Left renal cortex interstitium (tissue), 4 donors: ENCODE measurements around the gene TJAP1. TPM values are rescaled to one million over a fixed set of nuclear protein-coding genes. Genes with fewer than 3 reads are reported as not detected.
"Not testable (repeated sequence)": the region's sequence is repeated elsewhere in the genome, so short reads cannot be mapped to it uniquely, and the experiment has no call there.

ENCODE experiments used
- DNase-seq, 4 donors: peaks; one replicate each; pipeline ENCODE4 v3.0.0-alpha.2; 2013; ENCODE audit warnings: low read depth in 4 of 4, low spot score in 2 of 4, missing footprints in 1 of 4
- polyA plus RNA-seq, 4 donors: library from polyadenylated mRNA; unstranded; fragments of 120-200 nt; gene quantifications; one replicate each; pipeline ENCODE4 v1.2.1, GENCODE V29; 2013; ENCODE audit not compliant: insufficient read length in 4 of 4

TJAP1 gene
- polyA plus RNA-seq, 4 donors: 24.6 to 50.2 (median 36.8) TPM

DNA sequence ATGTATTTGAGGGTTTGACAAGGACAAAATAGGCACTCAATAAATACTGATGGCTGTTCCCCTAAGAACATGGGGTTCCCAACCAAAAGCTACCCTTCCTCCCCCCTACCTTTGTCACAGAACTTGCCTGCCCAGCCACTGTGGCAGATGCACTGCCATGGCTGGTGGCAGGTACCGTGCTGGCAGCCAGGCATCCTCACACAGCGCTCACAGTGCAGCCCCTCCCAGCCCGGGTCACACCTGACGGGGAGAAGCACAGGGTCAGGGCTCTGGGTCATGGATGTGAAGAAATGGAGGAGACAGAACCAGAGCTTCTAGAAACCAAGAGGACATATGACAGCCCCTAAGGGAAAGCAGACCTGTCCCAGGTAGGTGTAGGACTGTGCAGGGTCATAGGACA is 24.5 kb upstream of the TJAP1 start:
- DNase-seq: no peak

DNA sequence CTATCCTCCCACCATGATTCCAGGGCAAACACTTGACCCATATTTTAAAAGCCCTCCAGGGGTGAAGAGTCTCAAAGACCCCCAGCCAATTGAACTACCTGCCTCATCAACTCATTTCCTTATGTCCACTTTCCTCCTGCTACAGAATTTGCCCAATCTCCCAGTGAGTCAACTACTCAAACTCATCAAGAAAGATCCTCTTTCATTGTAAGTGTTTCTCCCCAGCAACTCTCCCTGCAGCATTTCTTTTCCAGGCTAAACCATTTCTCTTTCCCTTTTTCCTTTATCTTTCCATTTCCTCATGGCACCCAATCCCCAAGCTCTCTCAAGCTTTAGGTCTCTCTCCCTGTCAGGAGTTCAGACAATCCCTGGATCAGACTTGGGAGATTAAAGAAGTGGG is 23.5 kb upstream of the TJAP1 start:
- no peak for DNase-seq

DNA sequence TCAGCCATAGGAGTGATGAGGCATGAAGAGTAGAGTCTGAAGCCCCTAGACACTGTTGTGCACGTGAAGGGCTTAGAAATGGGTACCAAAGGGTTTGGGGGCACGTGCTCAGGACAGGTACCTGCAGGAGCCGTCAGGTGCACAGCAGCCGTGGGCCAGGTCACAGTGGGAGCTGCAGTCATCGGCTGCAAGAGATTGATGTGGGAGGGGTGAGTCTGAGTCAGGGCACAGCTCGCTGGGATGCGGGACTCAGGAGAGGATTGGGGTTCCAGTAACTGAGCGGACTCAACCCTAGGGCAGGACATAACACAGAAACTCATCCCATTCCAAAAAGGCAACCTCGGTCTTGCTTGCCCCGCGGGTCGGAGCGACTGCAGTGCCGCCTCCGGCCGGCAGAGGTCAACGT is 23.1 kb upstream of the TJAP1 start:
- no peak for DNase-seq

DNA sequence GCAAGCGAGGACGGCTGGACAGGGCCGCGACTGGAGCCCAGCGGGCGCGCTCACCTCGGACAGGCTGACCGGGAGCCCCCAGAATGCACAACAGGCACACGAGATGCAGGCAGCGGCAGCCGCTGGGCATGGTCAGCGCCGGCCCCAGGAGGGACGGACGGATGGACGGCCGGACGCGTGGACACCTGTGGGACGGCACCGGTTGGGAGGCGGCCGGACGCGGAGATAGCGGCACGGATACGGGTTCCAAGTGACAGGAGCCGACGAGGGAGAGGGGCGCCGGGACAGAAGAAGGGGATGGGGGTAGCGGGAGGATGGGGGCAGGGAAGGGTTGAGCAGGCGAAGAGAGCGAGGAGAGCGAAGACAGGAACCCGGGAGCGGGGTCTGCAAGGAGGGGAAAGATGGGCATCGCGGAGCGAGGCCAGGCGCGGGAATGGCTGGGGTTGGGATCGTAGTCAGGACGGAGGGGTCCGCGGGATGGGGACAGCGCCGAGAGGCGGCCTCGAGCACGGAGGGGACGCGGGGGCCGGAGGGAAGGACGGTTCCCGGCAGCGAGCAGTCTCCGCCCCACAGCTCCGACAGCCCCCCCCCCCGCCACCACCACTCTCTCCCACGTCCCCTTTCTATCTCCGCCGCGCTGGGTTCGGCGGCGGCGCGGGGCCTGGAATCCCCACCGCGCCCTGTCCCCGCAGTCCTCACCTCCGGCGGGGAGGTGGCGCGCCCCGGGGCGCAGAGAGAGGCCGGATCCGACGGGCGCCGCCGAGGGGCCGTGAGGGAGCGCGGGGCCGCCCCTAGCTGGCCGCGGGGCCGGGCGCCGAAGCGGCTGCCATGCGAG is 22.5 kb upstream of the TJAP1 start:
- peak in 2 of 4 donors; percentile 51 to 69 for DNase-seq

DNA sequence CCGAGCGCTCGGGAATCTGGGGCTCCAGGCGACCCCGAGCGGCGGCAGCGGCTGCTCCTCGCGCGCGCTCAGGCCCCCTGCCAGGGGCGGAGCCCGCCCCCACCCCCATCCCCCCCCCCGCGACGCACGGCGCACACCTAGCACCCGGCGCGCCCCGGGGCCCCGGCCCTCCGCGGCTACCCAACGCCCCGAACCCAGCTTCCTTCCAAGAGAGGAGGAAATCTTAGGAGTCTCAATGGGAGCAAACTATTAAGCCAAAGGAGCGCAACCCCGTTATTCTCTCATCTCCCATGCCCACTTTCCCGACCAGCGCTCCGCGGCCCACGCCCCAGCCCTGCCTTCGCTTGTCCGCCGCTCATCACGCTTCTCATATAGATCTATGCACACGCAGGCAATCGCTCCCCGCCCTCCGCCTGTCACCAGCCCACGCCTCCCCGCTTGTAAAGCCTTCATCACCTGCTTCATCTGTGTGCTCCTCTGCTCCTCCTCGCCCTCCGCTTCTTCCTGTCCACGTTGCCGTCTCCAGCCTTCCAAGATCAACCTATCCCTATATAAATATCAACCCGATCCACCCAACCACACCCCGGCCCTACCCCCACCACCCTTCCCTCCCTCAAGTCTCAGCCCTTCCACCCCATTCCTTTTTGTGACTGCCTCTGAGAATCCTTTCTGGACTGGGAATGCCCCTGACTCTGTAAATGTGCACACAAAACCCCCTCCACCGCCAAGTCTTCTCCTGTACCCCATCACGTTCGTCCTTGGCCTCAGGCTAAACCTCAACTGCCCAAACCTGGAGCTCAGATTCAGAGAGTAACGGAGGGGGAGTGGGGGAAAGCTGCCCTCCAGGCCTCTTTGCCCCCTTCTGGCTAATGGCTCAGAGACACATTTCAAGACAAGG is 21.6 kb upstream of the TJAP1 start, which contains the start of gene DLK2:
Gene DLK2 (minus strand): TSS at position 18 of the 898 bp plus-strand sequence. CDS start 723 bp downstream, outside the sequence.
- DNase-seq: no peak

DNA sequence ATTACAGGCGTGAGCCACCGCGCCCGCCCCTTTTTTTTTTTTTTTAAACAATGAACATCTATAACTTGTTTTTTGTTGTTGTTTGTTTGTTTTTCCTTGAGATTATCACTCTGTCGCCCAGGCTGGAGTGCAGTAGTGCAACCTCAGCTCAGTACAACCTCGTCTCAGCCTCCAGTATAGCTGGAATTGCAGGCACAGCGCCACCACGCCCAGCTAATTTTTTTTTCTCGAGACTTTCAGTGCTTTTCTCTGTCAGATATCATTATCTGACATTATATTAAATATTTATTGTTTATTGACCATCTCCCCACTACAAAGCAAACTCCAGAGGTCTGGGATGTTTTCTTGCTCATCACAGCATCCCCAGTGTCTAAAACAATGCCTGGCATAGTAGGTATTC is 19.7 kb upstream of the TJAP1 start:
- DNase-seq: no peak

DNA sequence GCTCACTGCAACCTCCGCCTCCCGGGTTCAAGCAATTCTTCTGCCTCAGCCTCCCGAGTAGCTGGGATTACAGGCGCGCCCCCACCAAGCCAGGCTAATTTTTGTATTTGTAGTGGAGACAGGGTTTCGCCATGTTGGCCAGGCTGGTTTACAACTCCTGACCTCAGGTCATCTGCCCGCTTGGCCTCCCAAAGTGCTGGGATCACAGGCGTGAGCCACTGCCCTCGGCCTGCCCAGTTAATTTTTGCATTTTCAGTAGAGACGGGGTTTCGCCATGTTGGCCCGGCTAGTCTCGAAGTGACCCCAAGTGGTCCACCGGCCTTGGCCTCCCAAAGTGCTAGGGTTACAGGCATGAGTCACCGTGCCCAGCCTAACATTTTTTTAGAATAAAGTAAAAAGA is 19.2 kb upstream of the TJAP1 start:
- DNase-seq: not testable (repeated sequence)

DNA sequence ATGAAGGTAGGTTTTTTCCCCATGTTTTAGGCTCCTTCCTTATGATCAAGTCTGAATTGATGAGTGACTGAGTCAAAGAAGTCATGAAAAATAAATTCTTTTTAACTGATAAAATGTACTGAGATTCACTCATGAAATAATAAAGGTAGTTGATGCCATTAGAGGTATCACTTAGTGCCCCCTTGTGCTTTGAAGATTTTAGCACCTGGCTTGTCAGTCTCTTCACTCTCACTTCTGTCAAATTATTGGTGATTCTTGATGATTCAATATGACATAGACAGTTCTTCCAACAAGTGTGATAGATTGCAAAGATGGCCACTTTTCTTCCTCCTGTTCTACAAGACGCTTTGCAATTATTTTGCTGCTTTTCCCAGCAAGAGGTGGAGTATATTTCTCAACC is 17.8 kb upstream of the TJAP1 start:
- no peak for DNase-seq

DNA sequence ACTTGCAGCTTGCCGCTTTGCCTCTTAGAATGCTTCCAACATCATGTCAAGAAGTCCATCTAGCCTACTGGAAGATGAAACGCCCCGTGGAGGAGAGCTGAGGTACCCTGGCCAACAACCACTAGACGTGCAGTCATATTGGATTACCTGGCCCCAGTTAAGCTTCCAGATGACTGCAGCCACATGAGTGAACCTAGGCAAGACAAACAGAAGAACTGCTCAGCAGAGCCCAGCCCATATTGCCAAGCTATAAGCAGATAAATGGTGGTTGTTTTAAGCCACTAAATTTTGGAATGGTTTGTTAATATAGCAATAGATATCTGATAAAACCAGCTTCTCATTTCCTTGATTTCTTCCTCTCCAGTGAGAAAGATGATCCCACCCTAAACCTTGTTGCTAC is 17.3 kb upstream of the TJAP1 start:
- DNase-seq: no peak

DNA sequence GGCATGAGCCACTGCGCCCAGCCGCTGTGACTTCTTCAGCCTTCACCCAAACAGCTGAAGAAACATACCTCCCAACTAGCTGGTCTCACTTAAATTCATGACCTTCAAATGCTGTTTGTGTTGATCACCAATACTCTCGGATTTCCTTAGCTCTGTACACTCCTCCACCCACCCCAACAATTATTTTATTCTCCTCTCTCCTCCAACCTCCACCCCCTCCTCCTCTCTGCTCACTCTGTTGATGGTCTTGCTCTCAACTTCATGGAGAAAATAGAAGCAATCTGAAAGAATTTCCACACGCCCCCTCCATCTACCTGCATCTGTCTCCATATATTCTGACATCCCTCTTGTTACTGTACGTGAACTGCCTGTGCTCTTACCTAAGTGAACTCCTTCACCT is 15.4 kb upstream of the TJAP1 start:
- DNase-seq: no peak

DNA sequence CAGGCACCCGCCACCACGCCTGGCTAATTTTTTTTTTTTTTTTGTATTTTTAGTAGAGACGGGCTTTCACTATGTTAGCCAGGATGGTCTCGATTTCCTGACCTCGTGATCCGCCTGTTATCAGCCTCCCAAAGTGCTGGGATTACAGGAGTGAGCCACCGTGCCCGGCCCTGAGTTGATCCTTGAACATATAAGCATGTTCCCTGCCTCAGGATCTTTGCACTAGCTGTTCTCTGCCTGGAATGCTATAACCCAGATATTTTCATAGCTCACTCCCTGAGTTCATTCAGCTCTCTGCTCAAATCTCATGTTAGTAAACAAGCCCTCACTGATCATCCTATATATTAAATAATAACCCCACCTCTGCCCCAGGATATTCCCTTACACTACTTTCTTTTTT is 13.0 kb upstream of the TJAP1 start:
- DNase-seq: no peak

DNA sequence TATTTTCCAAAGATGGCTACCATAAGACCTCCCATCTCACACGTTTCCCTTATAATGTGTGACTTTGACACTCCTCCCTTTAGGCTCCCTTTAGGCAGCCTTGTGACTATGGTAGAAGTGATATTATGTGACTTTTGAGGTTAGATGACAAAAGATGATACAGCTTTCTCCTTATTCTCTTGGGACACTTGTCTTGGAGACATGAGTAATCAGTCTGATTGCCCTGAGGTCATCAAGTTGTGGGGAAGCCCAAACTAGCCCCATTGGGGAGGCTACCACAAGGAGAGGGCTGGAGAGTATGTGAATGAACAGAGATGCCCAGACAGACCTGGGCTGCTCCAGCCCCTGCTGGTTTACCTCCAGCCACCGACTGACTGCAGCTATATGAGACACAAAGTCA is 11.4 kb upstream of the TJAP1 start:
- DNase-seq: no peak

DNA sequence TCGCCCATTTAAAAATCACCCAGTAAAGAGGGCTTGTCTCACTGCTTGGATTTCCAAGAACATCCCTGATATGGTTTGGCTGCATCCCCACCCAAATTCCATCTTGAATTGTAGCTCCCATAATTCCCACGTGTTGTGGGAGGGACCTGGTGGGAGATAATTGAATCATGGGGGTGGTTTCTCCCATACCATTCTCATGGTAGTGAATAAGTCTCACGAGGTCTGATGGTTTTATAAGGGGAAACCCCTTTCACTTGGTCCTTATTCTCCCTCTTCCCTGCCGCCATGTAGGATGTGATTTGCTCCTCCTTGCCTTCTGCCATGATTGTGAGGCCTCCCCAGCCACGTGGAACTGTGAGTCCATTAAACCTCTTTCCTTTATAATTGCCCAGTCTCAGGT is 10.1 kb upstream of the TJAP1 start:
- DNase-seq: not testable (repeated sequence)

DNA sequence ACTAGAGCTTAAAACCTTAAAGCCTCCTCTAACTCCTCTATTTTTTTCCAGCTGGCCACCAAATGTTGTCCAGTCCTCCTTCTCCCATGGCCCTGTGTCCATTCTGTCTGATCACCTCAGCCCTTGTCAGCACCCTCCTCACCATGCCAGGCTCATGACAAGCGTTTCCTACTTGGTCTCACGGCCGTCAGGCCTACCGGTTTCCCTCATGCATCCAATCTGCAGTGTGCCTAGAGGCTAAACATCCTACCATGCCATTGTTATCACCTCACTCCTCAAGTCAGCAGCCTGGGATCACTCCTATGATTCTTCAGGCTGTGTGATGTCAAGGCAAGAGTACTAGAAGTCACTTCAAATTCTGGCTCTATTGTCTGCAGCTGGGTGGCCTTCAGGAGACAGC is 9.6 kb upstream of the TJAP1 start:
- no peak for DNase-seq

DNA sequence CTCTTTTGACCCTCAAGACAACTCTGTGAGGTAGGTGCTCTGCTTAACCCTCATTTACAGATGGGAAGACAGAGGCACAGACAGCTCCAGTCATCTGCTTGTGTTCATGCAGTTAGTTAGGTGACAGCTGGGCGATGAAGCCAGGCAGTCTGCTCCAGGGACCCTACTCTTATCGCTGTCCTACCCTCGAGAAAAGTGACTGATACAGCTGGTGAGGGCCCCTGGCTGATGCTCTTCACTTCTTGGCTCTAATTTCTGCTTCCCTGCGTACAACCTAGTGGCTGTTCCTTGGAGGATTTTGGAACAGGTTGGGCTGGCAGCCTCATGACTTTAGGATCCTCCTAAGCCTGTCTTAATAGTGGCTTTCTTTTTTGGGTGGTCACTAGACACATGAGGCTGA is 9.1 kb upstream of the TJAP1 start:
- DNase-seq: no peak

DNA sequence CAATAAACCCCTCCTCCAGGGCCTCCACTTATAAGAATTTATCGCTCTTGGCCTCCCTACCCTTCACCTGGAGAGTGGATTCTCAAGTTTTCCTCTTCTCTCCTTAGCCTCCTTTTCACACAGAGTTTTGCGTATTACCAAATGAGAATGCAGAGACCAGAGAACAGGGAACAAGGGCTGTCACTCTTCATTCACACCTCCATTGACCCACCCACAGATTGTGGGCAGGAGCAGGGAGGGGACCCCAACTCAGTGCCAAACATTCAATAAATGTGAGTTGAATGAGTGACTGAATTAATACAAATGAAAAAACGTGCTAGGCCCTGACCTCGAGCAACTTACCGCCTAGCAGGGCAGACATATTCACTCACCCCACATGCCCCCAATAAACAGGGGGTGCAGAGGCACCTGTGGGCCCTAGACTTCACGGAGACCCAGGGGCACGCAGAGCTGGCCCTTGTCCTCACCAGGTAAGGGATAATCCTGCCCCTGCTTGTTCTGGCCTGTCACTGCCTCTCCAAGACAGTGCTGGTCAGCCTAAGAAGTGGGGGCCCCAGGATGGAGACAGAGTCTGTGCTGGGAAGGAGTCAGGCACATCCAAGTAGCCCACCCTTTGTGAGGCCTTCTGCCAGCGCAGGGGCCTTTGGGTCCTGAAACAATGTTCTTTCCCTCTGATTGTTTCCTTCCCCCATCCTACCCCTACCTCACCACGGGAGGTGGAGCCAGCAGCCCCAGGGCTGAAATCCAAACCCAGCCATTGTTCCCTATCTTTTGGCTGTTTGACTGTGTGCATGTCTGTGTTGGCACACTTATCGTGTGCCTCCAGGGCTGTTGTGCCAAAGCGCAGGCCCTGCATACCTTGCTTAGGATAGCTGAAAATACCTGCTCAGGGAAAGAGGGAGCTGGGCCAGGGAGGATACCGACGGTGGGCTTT is 8.4 kb upstream of the TJAP1 start:
- DNase-seq: no peak

DNA sequence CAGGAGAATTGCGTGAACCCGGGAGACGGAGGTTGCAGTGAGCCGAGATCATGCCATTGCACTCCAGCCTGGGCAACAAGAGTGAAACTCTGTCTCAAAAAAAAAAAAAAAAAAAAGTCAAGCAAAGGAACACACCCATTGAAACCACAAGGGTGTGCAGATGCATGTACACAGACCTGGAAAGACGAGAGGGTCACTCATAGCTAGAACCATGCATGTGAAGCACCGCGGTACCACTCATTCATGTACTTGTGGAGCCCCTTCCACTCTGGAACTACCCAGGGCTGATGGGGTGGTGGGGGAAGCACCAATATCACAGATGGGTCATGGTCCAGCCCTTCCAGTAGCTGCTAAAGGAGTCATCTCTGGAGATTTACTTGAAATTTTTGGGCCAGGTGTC is 7.4 kb upstream of the TJAP1 start:
- DNase-seq: no peak

DNA sequence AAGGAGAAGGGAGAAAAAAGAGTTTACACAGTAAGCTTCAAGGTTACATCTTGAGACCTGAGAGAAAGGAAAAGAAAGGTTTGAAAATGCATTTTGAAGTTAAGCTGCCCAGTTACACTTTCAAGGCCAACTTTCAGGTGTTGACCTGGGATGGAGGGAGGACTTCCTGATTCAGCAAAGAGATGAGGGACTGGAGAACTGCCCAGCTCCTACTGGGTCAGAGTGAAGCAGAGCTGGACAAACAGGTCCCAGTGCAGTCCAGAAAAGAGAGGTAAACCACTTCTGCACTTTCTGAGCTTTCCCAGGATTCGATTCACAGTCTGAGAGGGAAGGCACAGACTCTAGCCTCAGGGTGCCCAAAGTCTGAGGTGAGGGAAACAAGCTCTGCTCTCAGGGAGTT is 6.0 kb upstream of the TJAP1 start:
- no peak for DNase-seq

DNA sequence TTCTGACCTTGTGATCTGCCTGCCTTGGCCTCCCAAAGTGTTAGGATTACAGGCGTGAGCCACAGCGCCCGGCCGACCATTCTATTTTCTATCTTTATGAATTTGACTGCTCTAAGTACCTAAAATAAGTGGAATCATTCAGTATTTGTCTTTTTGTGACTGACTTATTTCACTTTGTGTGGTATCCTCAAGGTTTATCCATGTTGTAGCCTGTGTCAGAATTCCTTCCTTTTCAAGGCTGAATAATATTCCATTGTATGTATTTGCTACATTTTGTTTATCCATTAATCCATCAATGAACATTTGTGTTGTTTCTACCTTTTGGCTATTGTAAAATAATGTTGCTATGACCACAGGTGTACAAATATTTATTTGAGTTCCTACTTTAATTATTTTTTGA is 4.9 kb upstream of the TJAP1 start:
- no peak for DNase-seq

DNA sequence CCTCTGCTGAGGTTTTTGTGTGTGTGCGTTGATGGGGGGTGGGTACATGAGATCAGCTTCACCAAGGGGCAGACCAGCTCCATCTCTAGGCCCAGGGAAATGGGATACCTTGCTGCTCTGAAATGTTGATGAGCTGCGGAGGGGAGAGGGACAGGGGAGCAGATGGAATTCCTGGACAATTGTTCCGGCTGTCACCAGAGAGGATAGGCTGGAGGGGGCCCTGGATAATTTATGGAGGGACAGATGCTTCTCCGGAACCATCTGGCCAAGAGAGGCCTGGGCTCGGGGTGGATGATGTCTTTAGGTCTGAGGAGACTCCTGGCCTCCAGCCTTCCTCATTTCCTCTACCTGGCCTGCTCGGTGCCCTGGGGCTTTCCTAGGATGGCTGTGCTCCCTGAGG is 1.9 kb upstream of the TJAP1 start:
- DNase-seq: no peak

DNA sequence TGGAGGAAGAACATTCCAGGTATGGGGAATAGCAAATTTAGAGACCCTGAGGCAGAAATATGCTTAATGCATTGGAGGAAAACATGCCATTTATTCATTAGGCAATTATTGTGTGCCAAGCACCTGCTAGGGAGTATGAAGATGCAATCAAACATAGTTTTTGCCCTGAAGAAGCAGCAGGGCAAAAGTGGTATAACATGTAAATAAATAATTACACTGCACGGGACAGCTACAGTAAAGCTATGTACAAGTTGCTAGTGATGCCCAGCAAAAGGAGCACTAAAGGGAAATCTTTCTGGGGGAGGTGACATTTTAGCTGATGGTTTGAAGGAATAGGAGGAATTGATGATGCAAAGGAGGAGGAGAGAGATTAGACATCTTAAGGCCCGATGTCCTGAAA is 624 bp upstream of the TJAP1 start:
- DNase-seq: no peak
